Measurements from ENCODE around the gene ABCF2.
A peak's percentile ranks its signal among the peaks of the same experiment; 100 is the strongest.

Gene ABCF2

DNA sequence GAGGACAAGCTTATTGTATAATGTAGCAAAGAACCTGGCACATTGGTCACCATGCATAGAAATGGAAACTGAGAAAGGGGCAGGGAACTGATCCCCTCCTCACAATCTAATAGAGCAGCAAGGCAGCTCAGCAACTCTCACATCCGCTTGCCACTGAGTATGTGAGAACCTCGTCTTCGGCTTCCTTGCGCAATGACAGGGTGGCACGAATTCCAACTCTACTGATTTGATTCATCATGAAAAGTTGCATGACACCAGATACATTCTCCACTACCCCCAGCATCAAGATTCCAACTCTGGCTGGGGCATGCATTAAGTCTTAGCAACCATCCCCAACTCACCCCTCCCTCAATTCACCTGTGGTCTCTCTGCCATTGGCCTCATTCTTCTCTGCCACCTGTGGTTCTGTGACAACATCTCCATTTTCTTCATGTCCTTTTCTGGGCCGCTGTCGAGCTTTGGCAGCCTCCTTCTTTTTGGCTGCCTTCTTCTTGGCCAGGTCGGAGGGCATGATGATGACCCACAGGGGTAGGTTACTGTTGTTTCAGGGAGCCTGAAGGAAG is 976 bp downstream of the ABCF2 start:
- TF ChIP-seq, protein P1, sequence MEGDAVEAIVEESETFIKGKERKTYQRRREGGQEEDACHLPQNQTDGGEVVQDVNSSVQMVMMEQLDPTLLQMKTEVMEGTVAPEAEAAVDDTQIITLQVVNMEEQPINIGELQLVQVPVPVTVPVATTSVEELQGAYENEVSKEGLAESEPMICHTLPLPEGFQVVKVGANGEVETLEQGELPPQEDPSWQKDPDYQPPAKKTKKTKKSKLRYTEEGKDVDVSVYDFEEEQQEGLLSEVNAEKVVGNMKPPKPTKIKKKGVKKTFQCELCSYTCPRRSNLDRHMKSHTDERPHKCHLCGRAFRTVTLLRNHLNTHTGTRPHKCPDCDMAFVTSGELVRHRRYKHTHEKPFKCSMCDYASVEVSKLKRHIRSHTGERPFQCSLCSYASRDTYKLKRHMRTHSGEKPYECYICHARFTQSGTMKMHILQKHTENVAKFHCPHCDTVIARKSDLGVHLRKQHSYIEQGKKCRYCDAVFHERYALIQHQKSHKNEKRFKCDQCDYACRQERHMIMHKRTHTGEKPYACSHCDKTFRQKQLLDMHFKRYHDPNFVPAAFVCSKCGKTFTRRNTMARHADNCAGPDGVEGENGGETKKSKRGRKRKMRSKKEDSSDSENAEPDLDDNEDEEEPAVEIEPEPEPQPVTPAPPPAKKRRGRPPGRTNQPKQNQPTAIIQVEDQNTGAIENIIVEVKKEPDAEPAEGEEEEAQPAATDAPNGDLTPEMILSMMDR (IDR thresholded peaks at IDR 0.05; ENCODE audit: unreplicated experiment in 3 of 3), result no peak
- Mint-ChIP-seq H3K27ac (no peak overlapping the region), H3K36me3 (ENCODE audit: low read depth) (peaks cover 32% of the 10 kb centered on the region), H3K4me3 (peak overlapping the region; percentile 94 to 98 (median 95)), H3K27me3 (ENCODE audit: low read depth) (no peaks in the 10 kb centered on the region), H3K4me1 (peaks cover 32% of the 10 kb centered on the region), H3K9me3 (no peaks in the 10 kb centered on the region)

DNA sequence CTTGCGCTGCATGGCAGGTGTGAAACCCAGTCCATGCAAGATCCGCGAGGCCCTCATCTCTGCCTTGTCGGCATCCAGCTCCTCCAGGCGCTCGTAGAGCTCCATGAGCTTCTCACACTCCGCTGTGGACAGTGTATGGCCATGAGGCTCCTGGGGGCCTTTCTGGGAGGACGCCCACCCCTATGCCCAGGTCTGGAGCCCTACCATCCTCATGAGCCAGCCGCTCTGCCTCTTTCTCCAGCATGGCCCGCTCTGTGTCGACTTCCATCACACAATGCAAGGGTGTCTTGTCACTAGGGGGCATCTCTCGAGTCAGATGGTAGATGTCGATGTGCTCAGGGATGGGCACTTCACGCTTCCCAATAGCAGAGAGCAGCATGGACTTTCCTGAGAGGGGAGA is 3.3 kb downstream of the ABCF2 start:
- Mint-ChIP-seq H3K27ac (no peak overlapping the region), H3K4me3 (peak overlapping the region in 1 of 3 experiments; percentile 8), H3K27me3 (ENCODE audit: low read depth) (no peaks in the 10 kb centered on the region), H3K9me3 (no peaks in the 10 kb centered on the region), H3K4me1 (peaks cover 32% of the 10 kb centered on the region), H3K36me3 (ENCODE audit: low read depth) (peaks cover 48% of the 10 kb centered on the region)
- TF ChIP-seq, protein P1 (IDR thresholded peaks at IDR 0.05; ENCODE audit: unreplicated experiment in 3 of 3), result no peak

DNA sequence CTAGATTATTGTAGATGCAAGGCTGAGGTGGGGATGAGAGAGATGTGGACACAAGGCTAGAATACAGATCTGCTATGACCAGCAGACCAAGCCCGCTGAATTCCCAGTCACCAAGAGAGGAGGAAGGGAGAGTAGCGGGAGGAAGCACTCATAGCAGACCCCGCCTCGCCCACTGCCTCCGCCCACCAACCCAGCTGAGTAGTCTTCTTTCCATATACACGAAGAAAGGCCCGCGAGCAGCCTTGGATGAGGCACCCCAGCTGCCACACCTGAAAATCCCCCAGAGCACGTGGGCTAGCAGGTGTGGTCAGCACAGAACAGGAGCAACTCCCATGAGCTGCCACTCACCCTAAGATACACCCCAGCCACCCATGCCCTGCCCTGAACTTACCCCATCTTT is 8.8 kb downstream of the ABCF2 start:
- no peak overlapping the region for H3K4me3 Mint-ChIP-seq
- TF ChIP-seq, protein P1 (IDR thresholded peaks at IDR 0.05; ENCODE audit: unreplicated experiment in 3 of 3), result no peak
- no peaks in the 10 kb centered on the region for H3K4me1 Mint-ChIP-seq
- no peaks in the 10 kb centered on the region for H3K9me3 Mint-ChIP-seq
- H3K27me3 Mint-ChIP-seq (ENCODE audit: low read depth), result no peaks in the 10 kb centered on the region
- peaks cover 69% of the 10 kb centered on the region for H3K36me3 Mint-ChIP-seq (ENCODE audit: low read depth)
- no peak overlapping the region for H3K27ac Mint-ChIP-seq

DNA sequence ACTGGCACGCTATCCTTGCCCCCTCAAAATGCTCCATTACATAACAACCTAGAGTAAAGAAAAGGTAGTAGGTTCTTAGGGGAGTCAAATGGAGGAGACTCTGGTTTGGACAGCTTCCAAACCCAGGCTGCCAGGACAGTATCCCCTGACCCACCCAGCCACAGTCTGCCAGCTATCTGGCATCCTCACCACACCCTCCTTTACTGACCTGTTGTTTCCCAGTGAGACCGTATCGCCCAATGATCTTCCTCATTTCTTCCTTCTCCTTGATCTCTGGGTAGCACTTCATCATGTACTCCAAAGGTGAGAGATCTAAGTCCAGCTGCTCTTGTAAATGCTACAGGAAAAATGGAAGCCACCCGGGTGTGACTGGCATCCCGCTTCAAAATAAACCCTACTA is 11.6 kb downstream of the ABCF2 start:
- H3K4me1 Mint-ChIP-seq, result no peaks in the 10 kb centered on the region
- H3K27me3 Mint-ChIP-seq (ENCODE audit: low read depth), result no peaks in the 10 kb centered on the region
- H3K27ac Mint-ChIP-seq, result no peak overlapping the region
- no peaks in the 10 kb centered on the region for H3K9me3 Mint-ChIP-seq
- no peak overlapping the region for H3K4me3 Mint-ChIP-seq
- TF ChIP-seq, protein P1 (IDR thresholded peaks at IDR 0.05; ENCODE audit: unreplicated experiment in 3 of 3), result no peak
- peaks cover 56% of the 10 kb centered on the region for H3K36me3 Mint-ChIP-seq (ENCODE audit: low read depth)

DNA sequence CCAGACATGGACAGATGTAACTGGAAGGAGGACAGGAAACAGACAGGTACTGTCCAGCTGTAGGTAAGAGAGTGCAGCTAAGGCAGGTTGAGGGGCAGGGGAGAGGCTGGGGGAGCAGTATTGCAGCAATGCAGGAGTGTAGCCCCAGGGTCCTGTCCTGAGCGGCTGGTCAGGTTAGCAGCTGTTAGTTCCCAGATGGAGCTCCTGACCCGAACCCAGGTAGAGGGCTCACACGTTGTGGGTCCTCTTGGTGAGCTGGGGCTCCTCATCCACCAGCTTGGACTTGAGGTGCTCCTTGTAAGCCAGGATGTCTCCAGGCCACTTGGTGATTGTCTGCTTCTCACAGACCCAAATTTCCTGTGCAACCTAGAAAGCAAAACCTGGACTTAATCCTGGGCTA is 13.2 kb downstream of the ABCF2 start:
- no peaks in the 10 kb centered on the region for H3K4me1 Mint-ChIP-seq
- H3K27ac Mint-ChIP-seq, result no peak overlapping the region
- peaks cover 48% of the 10 kb centered on the region for H3K36me3 Mint-ChIP-seq (ENCODE audit: low read depth)
- no peak overlapping the region for H3K4me3 Mint-ChIP-seq
- H3K9me3 Mint-ChIP-seq, result no peaks in the 10 kb centered on the region
- TF ChIP-seq, protein P1 (IDR thresholded peaks at IDR 0.05; ENCODE audit: unreplicated experiment in 3 of 3), result no peak
- H3K27me3 Mint-ChIP-seq (ENCODE audit: low read depth), result no peaks in the 10 kb centered on the region

DNA sequence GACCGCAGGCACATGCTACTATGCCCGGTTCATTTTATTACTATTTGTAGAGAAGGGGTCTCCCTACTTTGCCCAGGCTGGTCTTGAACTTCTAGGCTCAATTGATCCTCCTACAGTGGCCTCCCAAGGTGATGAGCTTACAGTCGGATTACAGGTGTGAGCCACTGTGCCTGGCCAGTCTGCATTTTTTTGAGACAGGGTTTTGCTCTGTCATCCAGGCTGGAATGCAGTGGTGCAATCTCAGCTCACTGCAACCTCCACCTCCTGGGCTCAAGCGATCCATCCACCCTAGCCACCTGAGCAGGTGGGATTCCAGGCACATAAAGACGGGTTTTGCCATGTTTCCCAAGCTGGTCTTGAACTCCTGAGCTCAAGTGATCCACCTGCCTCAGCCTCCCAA is 14.4 kb downstream of the ABCF2 start:
- H3K27ac Mint-ChIP-seq, result no peak overlapping the region
- no peaks in the 10 kb centered on the region for H3K9me3 Mint-ChIP-seq
- peaks cover 5% of the 10 kb centered on the region for H3K27me3 Mint-ChIP-seq (ENCODE audit: low read depth)

More for the DNA sequence above, 14.4 kb downstream of the ABCF2 start:
- no peak overlapping the region for H3K4me3 Mint-ChIP-seq
- H3K36me3 Mint-ChIP-seq (ENCODE audit: low read depth), result peaks cover 36% of the 10 kb centered on the region
- H3K4me1 Mint-ChIP-seq, result no peaks in the 10 kb centered on the region
- TF ChIP-seq, protein P1 (IDR thresholded peaks at IDR 0.05; ENCODE audit: unreplicated experiment in 3 of 3), result no peak

Measured in nephron (organoid).